Common myeloid progenitor, CD34-positive (primary cell): ENCODE measurements around the gene KISS1.

Experiments used
- CTCF ChIA-PET: fragments of 350-600 bp; sonication (Branson Sonifier 250); formaldehyde crosslinking; loops from one replicate; lab custom pipeline; 2021; ENCODE audit warnings: antibody characterized with exemption; lab: Charles Lee
- POLR2A ChIA-PET: fragments of 350-600 bp; sonication (Branson Sonifier 250); formaldehyde crosslinking; loops from one replicate; lab custom pipeline; 2021; ENCODE audit warnings: antibody characterized with exemption; lab: Charles Lee
- DNase-seq, 3 donors: peaks; one replicate each; pipeline versions ENCODE4 v3.0.0 to v3.0.0-alpha.2; 2013
- H3K27ac ChIP-seq, 2 experiments: 1 replicate in 1 of 2; 2 replicates in 1 of 2; pipeline ENCODE4 v1.7.0; 2013; ENCODE audit warnings: inconsistent platforms in 2 of 2, low read length in 2 of 2, mild to moderate bottlenecking in 2 of 2, low read depth in 1 of 2, moderate library complexity in 1 of 2; ENCODE audit not compliant: severe bottlenecking in 2 of 2, insufficient read depth in 1 of 2, poor library complexity in 1 of 2
- H3K27me3 ChIP-seq, 5 experiments: replicated peaks in 2 of 5; 1 replicate in 3 of 5; 2 replicates in 2 of 5; pipeline versions ENCODE4 v1.6.1 to v1.7.0; 2013; ENCODE audit warnings: low read length in 4 of 5, mild to moderate bottlenecking in 2 of 5, moderate library complexity in 2 of 5, inconsistent platforms in 1 of 5; ENCODE audit not compliant: insufficient read depth in 5 of 5, control insufficient read depth in 4 of 5
- H3K36me3 ChIP-seq, 4 experiments: 1 replicate in 2 of 4; 2 replicates in 2 of 4; pipeline versions ENCODE4 v1.6.1 to v1.7.0; 2013; ENCODE audit warnings: low read length in 3 of 4, control low read depth in 1 of 4, mild to moderate bottlenecking in 1 of 4; ENCODE audit not compliant: control insufficient read depth in 4 of 4, insufficient read depth in 4 of 4
- H3K4me1 ChIP-seq, 4 experiments: 1 replicate in 3 of 4; 2 replicates in 1 of 4; pipeline versions ENCODE4 v1.6.1 to v1.7.1; 2013; ENCODE audit warnings: low read length in 3 of 4, mild to moderate bottlenecking in 3 of 4, control low read depth in 1 of 4, inconsistent platforms in 1 of 4, moderate library complexity in 1 of 4; ENCODE audit not compliant: control insufficient read depth in 4 of 4, insufficient read depth in 4 of 4; ENCODE audit errors: control extremely low read depth in 1 of 4
- H3K4me3 ChIP-seq, 7 experiments: 1 replicate in 4 of 7; 2 replicates in 3 of 7; pipeline versions ENCODE4 v1.5.1 to v1.7.0; 2013; ENCODE audit warnings: mild to moderate bottlenecking in 7 of 7, low read length in 6 of 7, moderate library complexity in 6 of 7, inconsistent platforms in 2 of 7, low read depth in 2 of 7, control low read depth in 1 of 7; ENCODE audit not compliant: insufficient read depth in 4 of 7, control insufficient read depth in 1 of 7; ENCODE audit errors: extremely low read depth in 1 of 7
- H3K9me3 ChIP-seq, 5 experiments: 1 replicate in 4 of 5; 2 replicates in 1 of 5; pipeline versions ENCODE4 v1.6.1 to v1.7.1; 2013; ENCODE audit warnings: low read length in 4 of 5, mild to moderate bottlenecking in 2 of 5, inconsistent platforms in 1 of 5, low read depth in 1 of 5, moderate library complexity in 1 of 5; ENCODE audit not compliant: control insufficient read depth in 4 of 5, insufficient read depth in 2 of 5; ENCODE audit errors: control extremely low read depth in 1 of 5
- WGBS: methylation state at CpG from one replicate; pipeline ENCODE4 v1.1.5; 2013; ENCODE audit not compliant: insufficient coverage; 5-methylcytosine and 5-hydroxymethylcytosine counted together

Gene KISS1

DNA sequence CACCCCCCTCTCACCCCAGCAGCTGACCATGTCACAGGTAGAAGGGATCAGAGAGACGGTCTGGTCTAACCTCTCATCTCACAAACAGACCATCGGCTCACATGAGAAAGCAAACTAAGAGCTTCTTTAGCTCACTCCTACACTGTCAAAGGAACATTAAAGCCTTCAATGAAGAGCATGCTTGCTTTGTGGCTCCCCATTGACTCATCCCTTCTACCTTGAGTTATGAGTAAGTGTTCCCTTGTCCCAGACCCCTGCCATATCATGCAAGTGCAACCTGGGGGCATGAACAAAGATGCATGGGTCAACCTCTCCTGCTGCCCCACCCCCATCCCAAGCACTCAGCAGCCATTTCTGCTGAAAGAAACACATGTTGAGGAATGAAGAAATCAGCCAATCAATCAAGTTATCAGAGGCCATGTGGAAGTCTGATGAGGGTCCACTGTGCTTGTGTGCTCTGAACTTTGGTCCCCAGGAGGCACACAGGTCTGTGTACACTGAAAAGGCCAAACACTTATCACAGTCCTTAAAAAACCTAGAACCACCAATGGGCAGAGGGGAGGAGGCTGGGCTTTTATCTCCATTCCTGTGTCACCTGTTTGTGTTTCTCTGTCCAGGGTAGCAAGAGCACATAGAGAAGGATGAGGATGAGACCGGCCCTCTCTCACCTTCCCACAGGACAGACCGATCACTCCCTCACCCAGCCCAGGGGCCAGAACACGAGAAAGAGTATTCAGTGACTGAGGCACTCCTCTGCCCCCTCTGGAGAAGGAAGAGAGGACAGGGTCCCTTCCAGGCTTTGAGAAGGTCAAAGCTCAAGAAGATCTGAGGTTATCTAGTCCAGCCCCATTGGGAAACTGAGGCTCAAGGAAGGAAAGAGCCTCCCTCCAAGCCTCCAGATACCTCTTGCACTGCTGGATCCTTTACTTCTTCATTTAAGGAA, 54.0 kb downstream of the KISS1 start:
- CTCF ChIA-PET, result interaction anchor here (0.6 to 5.6 kb wide), 3 partner anchors 14 to 180 kb away, joined by 3 to 36 read pairs (median 3); no protein-coding TSS in a partner anchor
- peaks cover 0 to 16% (median 0%) of the 10 kb centered on the region in 4 experiments for H3K36me3 ChIP-seq

DNA sequence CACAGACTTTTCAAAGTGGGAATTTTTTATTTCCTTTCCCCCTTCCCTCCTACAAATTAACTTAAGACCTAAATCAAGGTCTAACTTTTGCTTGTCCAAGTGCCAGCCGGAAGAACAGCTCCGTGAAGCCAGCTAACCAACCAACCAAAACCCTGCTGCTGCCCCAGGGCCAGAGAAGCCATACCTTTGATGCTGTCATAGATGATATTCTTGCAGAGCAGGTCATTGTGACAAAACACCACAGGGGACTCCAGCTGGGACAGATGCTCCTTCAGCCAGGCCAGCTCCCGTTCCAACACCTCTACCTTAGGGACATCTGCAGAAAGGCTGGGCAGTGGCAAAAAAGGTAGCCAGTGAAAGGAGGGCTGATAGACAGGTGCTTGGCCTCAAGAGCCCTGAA, 55.2 kb downstream of the KISS1 start:
- no peaks in the 10 kb centered on the region for H3K9me3 ChIP-seq
- DNase-seq, result no peak
- WGBS, result 100% methylated on average over 2 of the region's 3 CpGs
- no peaks in the 10 kb centered on the region for H3K4me1 ChIP-seq
- H3K4me3 ChIP-seq, result no peak overlapping the region
- POLR2A ChIA-PET, result no interaction called here
- H3K36me3 ChIP-seq, result peaks cover 0 to 16% (median 0%) of the 10 kb centered on the region in 4 experiments
- H3K27ac ChIP-seq, result no peak overlapping the region
- CTCF ChIA-PET, result interaction anchor here (0.6 to 5.6 kb wide), 3 partner anchors 13 to 1616 kb away, joined by 3 to 36 read pairs (median 3); no protein-coding TSS in a partner anchor
- no peaks in the 10 kb centered on the region for H3K27me3 ChIP-seq

More for the DNA sequence above, 54.0 kb downstream of the KISS1 start:
- DNase-seq, result no peak
- POLR2A ChIA-PET, result no interaction called here
- Histone ChIP-seq H3K27me3 (no peaks in the 10 kb centered on the region), H3K27ac (no peak overlapping the region), H3K4me1 (no peaks in the 10 kb centered on the region), H3K9me3 (no peaks in the 10 kb centered on the region), H3K4me3 (no peak overlapping the region)
- whole genome bisulfite sequencing, result 95% methylated on average over 4 of the region's 5 CpGs
